22Rv1 (cell line): ENCODE measurements around the gene TAPBPL.

Experiments used
- CTCF ChIP-seq: fragments of 450-650 bp; IDR thresholded peaks from 2 replicates; pipeline ENCODE4 v1.5.1; 2017; ENCODE audit warnings: mild to moderate bottlenecking
- ZFX ChIP-seq: fragments of 450-650 bp; IDR thresholded peaks from 2 replicates; pipeline ENCODE4 v1.6.1; 2017; ENCODE audit warnings: antibody characterized with exemption, borderline replicate concordance

- no peak for TF ChIP-seq CTCF
- TF ChIP-seq ZFX: no peak
Observed at GRCh38 chr12:6468283-6468575, 16.4 kb downstream of the TAPBPL start.
